Measurements from ENCODE around the gene KRTAP9-6. TPM values are rescaled to one million over a fixed set of nuclear protein-coding genes. Genes with fewer than 3 reads are reported as not detected.
A peak's percentile ranks its signal among the peaks of the same experiment; 100 is the strongest.

Gene KRTAP9-6
- total and polyA plus RNA-seq, 9 of the 15 experiments (the other 6 are each of a cell fraction or from before 2014, with no cell fraction given), result not detected

DNA sequence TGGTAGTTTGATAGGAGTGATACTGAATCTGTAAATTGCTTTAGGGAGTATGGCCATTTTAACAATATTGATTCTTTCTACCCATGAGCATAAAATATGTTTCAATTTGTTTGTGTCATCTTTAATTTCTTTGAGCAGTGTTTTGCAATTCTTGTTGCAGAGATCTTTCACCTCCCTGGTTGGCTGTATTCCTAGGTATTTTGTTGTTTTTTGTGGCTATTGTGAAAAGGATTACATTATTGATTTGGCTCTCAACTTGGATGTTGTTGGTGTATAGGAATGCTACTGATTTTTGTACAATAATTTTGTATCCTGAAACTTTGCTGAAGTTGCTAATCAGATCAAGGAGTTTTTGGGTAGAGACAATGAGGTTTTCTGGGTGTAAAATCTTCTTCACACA is 6.8 kb upstream of the KRTAP9-6 start:
- no peak overlapping the region for H3K4me2 ChIP-seq (ENCODE audit: insufficient read depth, low read length)
- H3K4me3 ChIP-seq, result no peak overlapping the region
- H3K4me1 ChIP-seq (replicated peaks in 1 of 2; ENCODE audit: control insufficient read depth in 2 of 2, insufficient read depth in 2 of 2, low read length in 2 of 2), result no peaks in the 10 kb centered on the region
- FAIRE-seq, result no peak
- BruUV-seq (replicated peaks), result no TSS peak
- ChIA-PET POLR2A (no interaction called here), CTCF (ENCODE audit: low intra/inter-chr PET ratio) (no interaction called here)
- H4K20me1 ChIP-seq (replicated peaks; ENCODE audit: control insufficient read depth, insufficient read depth, low read length), result no peaks in the 10 kb centered on the region
- peaks cover 0 to 2% of the 10 kb centered on the region in 2 experiments; a peak in 1 of 5 replicates for H3K27me3 ChIP-seq (ENCODE audit: control insufficient read depth in 2 of 2, insufficient read depth in 2 of 2, low read length in 2 of 2)
- no peak for DNase-seq (ENCODE audit: extremely low read depth in 1 of 4, low spot score in 3 of 4)
- H3K36me3 ChIP-seq (ENCODE audit: control insufficient read depth, insufficient read depth, low read length), result no peaks in the 10 kb centered on the region
- H3K79me2 ChIP-seq (ENCODE audit: control insufficient read depth, insufficient read depth, low read length), result no peaks in the 10 kb centered on the region
- intact Hi-C loops (cut with micrococcal nuclease) (no loop called here), in situ Hi-C loops (cut with MboI) (no loop called here)
- no peak overlapping the region for H2AFZ ChIP-seq (ENCODE audit: low read depth, low read length)
- ATAC-seq, result no peak
- H3K27ac ChIP-seq (ENCODE audit: extremely low read depth, low read depth, low read length), result no peak overlapping the region
- H3K9me3 ChIP-seq (replicated peaks; ENCODE audit: control insufficient read depth, insufficient read depth, low read depth, low read length), result no peaks in the 10 kb centered on the region
- no peaks in the 10 kb centered on the region for H3K9me1 ChIP-seq (ENCODE audit: control insufficient read depth, insufficient read depth, low read length)
- H3K9ac ChIP-seq (ENCODE audit: insufficient read depth in 1 of 2, low read depth in 2 of 2, low read length in 2 of 2), result no peak overlapping the region
- TF ChIP-seq ZSCAN29 (IDR thresholded peaks at IDR 0.05) (no peak), CEBPG (CRISPR knock-in tag; IDR thresholded peaks at IDR 0.05) (no peak), CEBPG (tag; conservative IDR thresholded peaks at IDR 0.05 in 1 of 2, IDR thresholded peaks at IDR 0.05 in 1 of 2) (no peak), ZNF41 (CRISPR knock-in tag; conservative IDR thresholded peaks at IDR 0.05) (no peak)

DNA sequence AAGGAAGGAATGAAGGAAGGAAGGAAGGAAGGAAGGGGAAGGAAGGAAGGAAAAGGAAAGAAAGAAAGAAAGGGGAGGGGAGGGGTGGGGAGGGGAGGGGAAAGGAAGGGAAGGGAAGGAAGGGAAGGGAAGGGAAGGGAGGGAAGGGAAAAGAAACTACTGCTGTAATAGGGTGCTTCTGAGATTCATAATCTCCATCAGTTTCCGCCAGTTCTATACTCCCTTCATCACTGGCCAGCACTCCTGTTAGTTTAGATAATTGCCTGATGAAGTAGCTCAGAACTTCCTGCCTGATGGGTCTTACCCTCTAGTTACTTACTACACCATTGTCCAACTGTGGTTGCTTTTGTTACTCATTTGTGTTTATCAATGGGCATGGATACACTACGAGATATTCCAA is 2.0 kb upstream of the KRTAP9-6 start:
- Histone ChIP-seq H3K4me2 (ENCODE audit: insufficient read depth, low read length) (no peak overlapping the region), H3K27ac (ENCODE audit: extremely low read depth, low read depth, low read length) (no peak overlapping the region), H4K20me1 (replicated peaks; ENCODE audit: control insufficient read depth, insufficient read depth, low read length) (no peaks in the 10 kb centered on the region), H3K9me3 (replicated peaks; ENCODE audit: control insufficient read depth, insufficient read depth, low read depth, low read length) (no peaks in the 10 kb centered on the region), H3K9me1 (ENCODE audit: control insufficient read depth, insufficient read depth, low read length) (no peaks in the 10 kb centered on the region), H3K27me3 (ENCODE audit: control insufficient read depth in 2 of 2, insufficient read depth in 2 of 2, low read length in 2 of 2) (no peaks in the 10 kb centered on the region), H3K4me3 (no peak overlapping the region), H3K79me2 (ENCODE audit: control insufficient read depth, insufficient read depth, low read length) (no peaks in the 10 kb centered on the region), H3K4me1 (replicated peaks in 1 of 2; ENCODE audit: control insufficient read depth in 2 of 2, insufficient read depth in 2 of 2, low read length in 2 of 2) (no peaks in the 10 kb centered on the region), H3K36me3 (ENCODE audit: control insufficient read depth, insufficient read depth, low read length) (no peaks in the 10 kb centered on the region), H2AFZ (ENCODE audit: low read depth, low read length) (no peak overlapping the region), H3K9ac (ENCODE audit: insufficient read depth in 1 of 2, low read depth in 2 of 2, low read length in 2 of 2) (no peak overlapping the region)
- WGBS (ENCODE audit: insufficient coverage, low coverage, missing lambda C conversion rate), result 0% methylated on average over 1 of the region's 2 CpGs
- no TSS peak for BruUV-seq (replicated peaks)
- POLR2A ChIA-PET, result no interaction called here
- CTCF ChIA-PET (ENCODE audit: low intra/inter-chr PET ratio), result no interaction called here
- in situ Hi-C loops (cut with MboI) (no loop called here), intact Hi-C loops (cut with micrococcal nuclease) (no loop called here)
- FAIRE-seq (no peak), ATAC-seq (no peak), DNase-seq (ENCODE audit: extremely low read depth in 1 of 4, low spot score in 3 of 4) (peak in 2 of 4 experiments; percentile 1)
- TF ChIP-seq, protein P1, sequence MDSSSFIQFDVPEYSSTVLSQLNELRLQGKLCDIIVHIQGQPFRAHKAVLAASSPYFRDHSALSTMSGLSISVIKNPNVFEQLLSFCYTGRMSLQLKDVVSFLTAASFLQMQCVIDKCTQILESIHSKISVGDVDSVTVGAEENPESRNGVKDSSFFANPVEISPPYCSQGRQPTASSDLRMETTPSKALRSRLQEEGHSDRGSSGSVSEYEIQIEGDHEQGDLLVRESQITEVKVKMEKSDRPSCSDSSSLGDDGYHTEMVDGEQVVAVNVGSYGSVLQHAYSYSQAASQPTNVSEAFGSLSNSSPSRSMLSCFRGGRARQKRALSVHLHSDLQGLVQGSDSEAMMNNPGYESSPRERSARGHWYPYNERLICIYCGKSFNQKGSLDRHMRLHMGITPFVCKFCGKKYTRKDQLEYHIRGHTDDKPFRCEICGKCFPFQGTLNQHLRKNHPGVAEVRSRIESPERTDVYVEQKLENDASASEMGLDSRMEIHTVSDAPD (CRISPR knock-in tag; IDR thresholded peaks at IDR 0.05), result no peak
- no peak for TF ChIP-seq ZBTB7A (IDR thresholded peaks at IDR 0.05; ENCODE audit: borderline replicate concordance, control insufficient read depth, low read depth, low read length)
- no peak for TF ChIP-seq ZNF3 (CRISPR knock-in tag; IDR thresholded peaks at IDR 0.05)
- TF ChIP-seq ZNF253 (CRISPR knock-in tag; conservative IDR thresholded peaks at IDR 0.05), result no peak
- TF ChIP-seq, protein P2, sequence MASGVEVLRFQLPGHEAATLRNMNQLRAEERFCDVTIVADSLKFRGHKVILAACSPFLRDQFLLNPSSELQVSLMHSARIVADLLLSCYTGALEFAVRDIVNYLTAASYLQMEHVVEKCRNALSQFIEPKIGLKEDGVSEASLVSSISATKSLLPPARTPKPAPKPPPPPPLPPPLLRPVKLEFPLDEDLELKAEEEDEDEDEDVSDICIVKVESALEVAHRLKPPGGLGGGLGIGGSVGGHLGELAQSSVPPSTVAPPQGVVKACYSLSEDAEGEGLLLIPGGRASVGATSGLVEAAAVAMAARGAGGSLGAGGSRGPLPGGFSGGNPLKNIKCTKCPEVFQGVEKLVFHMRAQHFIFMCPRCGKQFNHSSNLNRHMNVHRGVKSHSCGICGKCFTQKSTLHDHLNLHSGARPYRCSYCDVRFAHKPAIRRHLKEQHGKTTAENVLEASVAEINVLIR (CRISPR knock-in tag; IDR thresholded peaks at IDR 0.05), result no peak
- no peak for TF ChIP-seq STAT5A (IDR thresholded peaks at IDR 0.05; ENCODE audit: borderline replicate concordance, low read length)
- no peak for TF ChIP-seq DDX20 (tag; IDR thresholded peaks at IDR 0.05; ENCODE audit: low read depth)
- no peak for TF ChIP-seq PML (IDR thresholded peaks at IDR 0.05; ENCODE audit: low read length)
- no peak for TF ChIP-seq MEIS2 (IDR thresholded peaks at IDR 0.05; ENCODE audit: partially characterized antibody)
